Endothelial cell of umbilical vein (primary cell): Measurements from ENCODE around the gene NUP214. TPM values are rescaled to one million over a fixed set of nuclear protein-coding genes. Genes with fewer than 3 reads are reported as not detected.

Experiments
- BruUV-seq: library from RNA; stranded (reverse); fragments of 400-500 nt; replicated peaks from 2 replicates; lab custom pipeline; 2021; lab: Mats Ljungman, UMichigan
- CTCF ChIA-PET: fragments of 300-600, 350-600 bp; sonication (Branson Sonifier 250); formaldehyde crosslinking; loops from one replicate; lab custom pipeline; 2021; ENCODE audit warnings: antibody characterized with exemption, inconsistent platforms; lab: Charles Lee
- POLR2A ChIA-PET: fragments of 300-600, 350-600 bp; sonication (Branson Sonifier 250); formaldehyde crosslinking; loops from one replicate; lab custom pipeline; 2021; ENCODE audit warnings: antibody characterized with exemption, inconsistent platforms; lab: Charles Lee
- DNase-seq: peaks from one replicate; pipeline ENCODE4 v3.0.0-alpha.2; 2011; ENCODE audit warnings: low read depth, low spot score
- FAIRE-seq: peaks from 2 replicates; lab custom pipeline; 2011; peaks lifted over from hg19 to GRCh38; lab: Jason Lieb, UNC
- H2AFZ ChIP-seq: 2 replicates; pipeline ENCODE4 v1.6.0; 2012; ENCODE audit warnings: low read depth, low read length, control low read depth, inconsistent platforms
- H3K27ac ChIP-seq: 2 replicates; pipeline ENCODE4 v1.5.1; 2011; ENCODE audit warnings: low read depth, mild to moderate bottlenecking, control low read depth, low read length, moderate library complexity; ENCODE audit not compliant: insufficient read depth
- H3K27me3 ChIP-seq, 2 experiments: 2 replicates each; pipeline versions ENCODE4 v1.6.0 to v1.6.1; 2011; ENCODE audit warnings: low read length in 2 of 2, mixed read lengths in 1 of 2; ENCODE audit not compliant: control insufficient read depth in 2 of 2, insufficient read depth in 2 of 2
- H3K36me3 ChIP-seq, 2 experiments: 2 replicates in 1 of 2; 3 replicates in 1 of 2; pipeline ENCODE4 v1.5.1; 2011; ENCODE audit warnings: low read length in 2 of 2, mild to moderate bottlenecking in 1 of 2, moderate library complexity in 1 of 2; ENCODE audit not compliant: control insufficient read depth in 2 of 2, insufficient read depth in 2 of 2; ENCODE audit errors: extremely low read depth in 1 of 2
- H3K4me1 ChIP-seq: 3 replicates; pipeline ENCODE4 v1.5.1; 2011; ENCODE audit warnings: mild to moderate bottlenecking, low read length; ENCODE audit not compliant: control insufficient read depth, insufficient read depth; ENCODE audit errors: extremely low read depth
- H3K4me2 ChIP-seq: 2 replicates; pipeline ENCODE4 v1.6.1; 2011; ENCODE audit warnings: low read length, control low read depth, mixed read lengths; ENCODE audit not compliant: insufficient read depth
- H3K4me3 ChIP-seq, 3 experiments: fragments of 200-600 bp in 1 of 3; sonication (generic), shearing (Covaris generic) in 1 of 3; replicated peaks in 1 of 3; 2 replicates each; pipeline ENCODE4 v1.5.1; 2011 to 2016; ENCODE audit warnings: control low read depth in 3 of 3, low read length in 3 of 3, mild to moderate bottlenecking in 2 of 3, inconsistent platforms in 1 of 3, low read depth in 1 of 3, moderate library complexity in 1 of 3; ENCODE audit not compliant: insufficient read depth in 1 of 3
- H3K79me2 ChIP-seq: 2 replicates; pipeline ENCODE4 v1.6.0; 2012; ENCODE audit warnings: low read length, inconsistent platforms; ENCODE audit not compliant: control insufficient read depth, insufficient read depth
- H3K9ac ChIP-seq: replicated peaks from 2 replicates; pipeline ENCODE3; 2011; ENCODE audit warnings: low read length, control low read depth; ENCODE audit not compliant: insufficient read depth; ENCODE audit errors: extremely low read depth
- H3K9me1 ChIP-seq: replicated peaks from 3 replicates; pipeline ENCODE4 v1.6.0; 2011; ENCODE audit warnings: mild to moderate bottlenecking, low read length; ENCODE audit not compliant: control insufficient read depth, insufficient read depth; ENCODE audit errors: extremely low read depth
- H3K9me3 ChIP-seq: replicated peaks from 2 replicates; pipeline ENCODE4 v1.5.1; 2012; ENCODE audit warnings: low read length, inconsistent platforms; ENCODE audit not compliant: control insufficient read depth, insufficient read depth
- H4K20me1 ChIP-seq: replicated peaks from 2 replicates; pipeline ENCODE3; 2011; ENCODE audit warnings: mild to moderate bottlenecking, low read length; ENCODE audit not compliant: control insufficient read depth, insufficient read depth; ENCODE audit errors: extremely low read depth
- EZH2 ChIP-seq: IDR thresholded peaks from 2 replicates; pipeline ENCODE4 v1.6.1; 2012; ENCODE audit warnings: borderline replicate concordance, low read depth, mild to moderate bottlenecking, moderate library complexity, low read length, inconsistent platforms; ENCODE audit not compliant: severe bottlenecking
- FOS ChIP-seq: IDR thresholded peaks from 2 replicates; pipeline ENCODE4 v1.6.1; 2011; ENCODE audit warnings: mild to moderate bottlenecking, low read length, moderate library complexity, borderline replicate concordance; ENCODE audit not compliant: insufficient read depth
- GATA2 ChIP-seq: IDR thresholded peaks from 2 replicates; pipeline ENCODE4 v1.7.0; 2011; ENCODE audit warnings: low read depth, mild to moderate bottlenecking, moderate library complexity, mixed read lengths, low read length; ENCODE audit not compliant: insufficient read length, insufficient read depth
- JUN ChIP-seq: IDR thresholded peaks from 2 replicates; pipeline ENCODE4 v1.6.1; 2011; ENCODE audit warnings: borderline replicate concordance, low read depth; ENCODE audit not compliant: insufficient read length, insufficient read depth
- MYC ChIP-seq: IDR thresholded peaks from one replicate; pipeline ENCODE4 v1.6.1; 2011; ENCODE audit warnings: mild to moderate bottlenecking, low read depth, low read length
- POLR2A ChIP-seq: IDR thresholded peaks from 2 replicates; pipeline ENCODE4 v1.6.1; 2012; ENCODE audit warnings: low read depth, mild to moderate bottlenecking, control low read depth, low read length
- POLR2AphosphoS5 ChIP-seq: IDR thresholded peaks from 2 replicates; pipeline ENCODE4 v1.6.1; 2012; ENCODE audit warnings: low read depth, mild to moderate bottlenecking, control low read depth, low read length, moderate library complexity; ENCODE audit not compliant: insufficient read depth
- dilution Hi-C: fragments of 300-500 bp; cut with MboI; formaldehyde crosslinking; loops from one replicate; pipeline ENCODE4 v1.15.0; 2019; ENCODE audit warnings: low sequenced_read_pairs; ENCODE audit not compliant: extremely low pct_ligation_motif_present
- intact Hi-C: fragments of 100-400 bp; cut with micrococcal nuclease; formaldehyde crosslinking; loops from one replicate; pipeline ENCODE4 v1.10.0; 2022
- polyA plus RNA-seq, 4 experiments: library from polyadenylated mRNA; depleted of rRNA in 3 of 4; stranded (reverse) in 3 of 4; unstranded in 1 of 4; fragments of >200 nt; gene quantifications; 2 replicates each; pipeline versions ENCODE4 v1.2.1 to v1.2.3, GENCODE V29; 2011 to 2012; ENCODE audit warnings: missing spikeins in 1 of 4
- total RNA-seq: library from RNA; stranded (reverse); gene quantifications from 2 replicates; pipeline ENCODE4 v1.2.3, GENCODE V29; 2021
- TF ChIP-seq, protein P1 (sequence below): IDR thresholded peaks from 2 replicates; pipeline ENCODE4 v1.6.1; 2011; ENCODE audit not compliant: insufficient read depth, insufficient read length
- TF ChIP-seq, protein P2 (sequence below), 2 donors: IDR thresholded peaks; 1 replicate in 1 of 2; 2 replicates in 1 of 2; pipeline ENCODE4 v1.5.1; 2011; ENCODE audit warnings: low read length in 2 of 2, mild to moderate bottlenecking in 2 of 2, moderate library complexity in 2 of 2, control low read depth in 1 of 2, inconsistent platforms in 1 of 2, low read depth in 1 of 2; ENCODE audit not compliant: insufficient read depth in 1 of 2; ENCODE audit errors: extremely low read depth in 1 of 2

The NUP214 gene
- total and polyA plus RNA-seq, 2 donors (not counting 3 experiments of a cell fraction or from before 2014, with no cell fraction given): 28.7 to 65.9 TPM

DNA sequence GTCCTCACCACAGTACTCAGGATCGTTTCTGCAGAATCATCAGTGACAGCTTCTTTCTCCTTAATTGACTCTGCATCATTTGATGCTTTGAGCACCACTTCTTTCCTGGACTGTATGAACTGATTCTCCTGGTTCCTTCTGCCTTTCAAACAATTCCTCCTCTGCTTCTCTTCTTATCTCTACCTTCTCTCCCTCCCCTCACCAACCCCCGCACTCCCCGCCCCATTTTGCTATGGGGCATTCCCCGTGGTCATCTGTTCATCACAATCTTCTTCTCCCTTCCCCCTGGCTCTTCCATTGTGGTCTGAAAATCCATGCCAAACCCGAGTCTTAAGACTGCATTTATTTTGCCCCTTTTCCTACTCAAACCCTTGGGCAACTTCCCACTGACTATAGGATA lies 93.0 kb downstream of the NUP214 start:
- ChIA-PET POLR2A (no interaction called here), CTCF (no interaction called here)
- Histone ChIP-seq H3K4me3 (no peak overlapping the region), H3K79me2 (no peaks in the 10 kb centered on the region), H3K27me3 (no peaks in the 10 kb centered on the region), H3K27ac (no peak overlapping the region), H3K4me2 (no peak overlapping the region), H4K20me1 (no peaks in the 10 kb centered on the region), H3K9me1 (no peaks in the 10 kb centered on the region), H3K9ac (no peak overlapping the region), H2AFZ (no peak overlapping the region), H3K36me3 (peaks cover 0 to 2% of the 10 kb centered on the region in 2 experiments), H3K9me3 (no peaks in the 10 kb centered on the region), H3K4me1 (peaks cover 37% of the 10 kb centered on the region)
- no peak for FAIRE-seq
- dilution Hi-C loops (no loop called here), intact Hi-C loops (loop anchor here (5.0 kb wide), 1 partner anchor 39 kb away; no protein-coding TSS in a partner anchor)
- no peak for DNase-seq
- TF ChIP-seq, protein P1, sequence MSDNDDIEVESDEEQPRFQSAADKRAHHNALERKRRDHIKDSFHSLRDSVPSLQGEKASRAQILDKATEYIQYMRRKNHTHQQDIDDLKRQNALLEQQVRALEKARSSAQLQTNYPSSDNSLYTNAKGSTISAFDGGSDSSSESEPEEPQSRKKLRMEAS: no peak
- TF ChIP-seq POLR2A: no peak
- TF ChIP-seq GATA2: no peak
- no peak for TF ChIP-seq FOS
- TF ChIP-seq MYC: no peak
- no peak for TF ChIP-seq EZH2
- TF ChIP-seq POLR2AphosphoS5: no peak
- no peak for TF ChIP-seq JUN
- TF ChIP-seq, protein P2, sequence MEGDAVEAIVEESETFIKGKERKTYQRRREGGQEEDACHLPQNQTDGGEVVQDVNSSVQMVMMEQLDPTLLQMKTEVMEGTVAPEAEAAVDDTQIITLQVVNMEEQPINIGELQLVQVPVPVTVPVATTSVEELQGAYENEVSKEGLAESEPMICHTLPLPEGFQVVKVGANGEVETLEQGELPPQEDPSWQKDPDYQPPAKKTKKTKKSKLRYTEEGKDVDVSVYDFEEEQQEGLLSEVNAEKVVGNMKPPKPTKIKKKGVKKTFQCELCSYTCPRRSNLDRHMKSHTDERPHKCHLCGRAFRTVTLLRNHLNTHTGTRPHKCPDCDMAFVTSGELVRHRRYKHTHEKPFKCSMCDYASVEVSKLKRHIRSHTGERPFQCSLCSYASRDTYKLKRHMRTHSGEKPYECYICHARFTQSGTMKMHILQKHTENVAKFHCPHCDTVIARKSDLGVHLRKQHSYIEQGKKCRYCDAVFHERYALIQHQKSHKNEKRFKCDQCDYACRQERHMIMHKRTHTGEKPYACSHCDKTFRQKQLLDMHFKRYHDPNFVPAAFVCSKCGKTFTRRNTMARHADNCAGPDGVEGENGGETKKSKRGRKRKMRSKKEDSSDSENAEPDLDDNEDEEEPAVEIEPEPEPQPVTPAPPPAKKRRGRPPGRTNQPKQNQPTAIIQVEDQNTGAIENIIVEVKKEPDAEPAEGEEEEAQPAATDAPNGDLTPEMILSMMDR (IDR thresholded peaks at IDR 0.05; ENCODE audit: extremely low read depth in 1 of 2, insufficient read depth in 1 of 2, low read depth in 1 of 2, low read length in 2 of 2): no peak
- no TSS peak for BruUV-seq
